Activated B cell treated with CpG ODN at 0.5 μM for 24 hours (primary cell): ENCODE results near the gene PABPN1. TPM values are rescaled to one million over a fixed set of nuclear protein-coding genes. Genes with fewer than 3 reads are reported as not detected.

Source experiments
- ATAC-seq: fragments of 200-7000 bp; cut with Tn5 transposase; one replicate; pipeline ENCODE4 v1.10.0; 2021; ENCODE audit warnings: low read depth, mild to moderate bottlenecking, moderate library complexity
- CTCF ChIA-PET: fragments of 350-600 bp; sonication (Branson Sonifier 250); formaldehyde crosslinking; loops from one replicate; lab custom pipeline; 2021; ENCODE audit warnings: antibody characterized with exemption; lab: Charles Lee
- POLR2A ChIA-PET: fragments of 350-600 bp; sonication (Branson Sonifier 250); formaldehyde crosslinking; loops from one replicate; lab custom pipeline; 2021; ENCODE audit warnings: antibody characterized with exemption; lab: Charles Lee
- DNase-seq: peaks from one replicate; pipeline ENCODE4 v3.0.0; 2022
- H3K27ac Mint-ChIP-seq: one replicate; pipeline ENCODE4 v1.8.0; 2020; ENCODE audit warnings: mixed read lengths
- H3K27me3 Mint-ChIP-seq: one replicate; pipeline ENCODE4 v1.8.0; 2021; ENCODE audit warnings: mixed read lengths
- H3K36me3 Mint-ChIP-seq: one replicate; pipeline ENCODE4 v1.8.0; 2021; ENCODE audit warnings: low read depth, mixed read lengths
- H3K4me1 Mint-ChIP-seq: one replicate; pipeline ENCODE4 v1.8.0; 2021; ENCODE audit warnings: mixed read lengths
- H3K4me3 Mint-ChIP-seq: one replicate; pipeline ENCODE4 v1.8.0; 2020; ENCODE audit warnings: mild to moderate bottlenecking, mixed read lengths
- H3K9me3 Mint-ChIP-seq: one replicate; pipeline ENCODE4 v1.8.0; 2020; ENCODE audit warnings: mixed read lengths
- intact Hi-C: fragments of 100-400 bp; cut with micrococcal nuclease; formaldehyde crosslinking; loops from one replicate; pipeline ENCODE4 v1.15.1; 2024
- total RNA-seq: library from RNA; stranded (reverse); gene quantifications from 2 replicates; pipeline ENCODE4 v1.2.3, GENCODE V29; 2022
- TF ChIP-seq, protein P1 (sequence below): fragments of 200-600 bp; IDR thresholded peaks from one replicate; pipeline ENCODE4 v1.8.0; 2022; ENCODE audit warnings: antibody characterized with exemption, mild to moderate bottlenecking

Gene PABPN1
- total RNA-seq, 1 donor from 2014 or later = 264 TPM

DNA sequence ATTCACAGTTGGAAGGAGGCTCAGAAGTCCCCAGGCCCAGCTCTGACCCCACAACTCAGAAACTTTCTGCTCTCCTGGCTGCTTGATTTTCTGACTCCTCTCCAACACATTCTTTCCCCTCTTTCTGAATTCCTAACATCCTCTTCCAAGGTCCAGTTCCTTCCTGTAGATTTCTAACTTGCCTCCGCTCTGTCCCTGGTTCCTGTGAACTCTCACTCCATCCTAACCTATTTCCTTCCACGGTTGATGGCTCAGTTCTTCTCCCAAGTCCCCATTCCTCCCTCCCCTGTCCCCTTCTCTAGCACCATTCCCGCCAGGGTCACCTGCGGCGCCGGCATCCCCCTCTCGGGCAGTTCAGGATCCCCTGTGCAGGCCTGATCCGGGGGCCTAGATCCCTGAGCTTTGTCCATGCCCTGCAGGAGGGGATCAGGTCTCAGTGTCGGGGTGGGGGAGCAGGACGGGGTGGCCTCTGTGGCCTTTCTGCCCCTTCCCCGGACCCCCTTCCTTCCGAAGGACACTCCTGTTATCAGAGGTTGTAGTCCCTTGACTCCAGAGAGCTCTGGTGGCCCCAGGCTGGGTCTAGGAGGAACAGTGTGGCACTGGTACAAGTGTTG is 37.4 kb downstream of the PABPN1 start:
- ChIA-PET CTCF (no interaction called here), POLR2A (no interaction called here)
- no peaks in the 10 kb centered on the region for H3K4me1 Mint-ChIP-seq
- H3K27ac Mint-ChIP-seq = no peak overlapping the region
- H3K36me3 Mint-ChIP-seq = no peaks in the 10 kb centered on the region
- peaks cover 38% of the 10 kb centered on the region for H3K27me3 Mint-ChIP-seq
- ATAC-seq (no peak), DNase-seq (no peak)
- H3K9me3 Mint-ChIP-seq = no peaks in the 10 kb centered on the region
- no peak overlapping the region for H3K4me3 Mint-ChIP-seq
- TF ChIP-seq, protein P1, sequence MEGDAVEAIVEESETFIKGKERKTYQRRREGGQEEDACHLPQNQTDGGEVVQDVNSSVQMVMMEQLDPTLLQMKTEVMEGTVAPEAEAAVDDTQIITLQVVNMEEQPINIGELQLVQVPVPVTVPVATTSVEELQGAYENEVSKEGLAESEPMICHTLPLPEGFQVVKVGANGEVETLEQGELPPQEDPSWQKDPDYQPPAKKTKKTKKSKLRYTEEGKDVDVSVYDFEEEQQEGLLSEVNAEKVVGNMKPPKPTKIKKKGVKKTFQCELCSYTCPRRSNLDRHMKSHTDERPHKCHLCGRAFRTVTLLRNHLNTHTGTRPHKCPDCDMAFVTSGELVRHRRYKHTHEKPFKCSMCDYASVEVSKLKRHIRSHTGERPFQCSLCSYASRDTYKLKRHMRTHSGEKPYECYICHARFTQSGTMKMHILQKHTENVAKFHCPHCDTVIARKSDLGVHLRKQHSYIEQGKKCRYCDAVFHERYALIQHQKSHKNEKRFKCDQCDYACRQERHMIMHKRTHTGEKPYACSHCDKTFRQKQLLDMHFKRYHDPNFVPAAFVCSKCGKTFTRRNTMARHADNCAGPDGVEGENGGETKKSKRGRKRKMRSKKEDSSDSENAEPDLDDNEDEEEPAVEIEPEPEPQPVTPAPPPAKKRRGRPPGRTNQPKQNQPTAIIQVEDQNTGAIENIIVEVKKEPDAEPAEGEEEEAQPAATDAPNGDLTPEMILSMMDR = no peak
- intact Hi-C loops = no loop called here

DNA sequence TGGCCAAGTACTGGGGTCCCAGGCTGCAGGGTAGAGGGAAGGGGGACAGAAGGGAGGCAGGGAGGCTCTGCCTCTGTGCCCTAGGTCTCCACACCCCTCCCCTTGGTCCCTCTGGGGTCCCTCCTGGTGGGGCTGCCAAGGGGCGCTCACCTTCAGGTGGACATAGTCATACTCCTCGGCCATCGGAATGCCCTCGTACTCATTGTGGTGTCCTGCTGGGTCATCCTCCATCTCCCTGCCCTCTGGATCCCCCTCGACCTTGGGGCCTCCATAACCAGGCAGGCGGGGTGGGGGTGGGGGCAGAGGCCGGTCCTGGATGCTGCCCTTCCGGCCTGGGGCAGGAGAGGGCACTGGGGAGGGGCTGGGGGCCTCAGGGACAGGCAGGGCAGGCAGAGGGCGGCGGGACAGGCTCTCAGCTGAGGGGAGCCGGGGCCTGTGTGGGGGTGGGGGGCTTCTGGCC is 37.9 kb downstream of the PABPN1 start:
- no peaks in the 10 kb centered on the region for H3K9me3 Mint-ChIP-seq
- H3K4me1 Mint-ChIP-seq = no peaks in the 10 kb centered on the region
- TF ChIP-seq, protein P1 = no peak
- no peaks in the 10 kb centered on the region for H3K36me3 Mint-ChIP-seq
- intact Hi-C loops = no loop called here
- ChIA-PET CTCF (no interaction called here), POLR2A (no interaction called here)
- H3K27me3 Mint-ChIP-seq = peaks cover 36% of the 10 kb centered on the region
- DNase-seq (no peak), ATAC-seq (no peak)
- H3K27ac Mint-ChIP-seq = no peak overlapping the region
- H3K4me3 Mint-ChIP-seq = no peak overlapping the region

DNA sequence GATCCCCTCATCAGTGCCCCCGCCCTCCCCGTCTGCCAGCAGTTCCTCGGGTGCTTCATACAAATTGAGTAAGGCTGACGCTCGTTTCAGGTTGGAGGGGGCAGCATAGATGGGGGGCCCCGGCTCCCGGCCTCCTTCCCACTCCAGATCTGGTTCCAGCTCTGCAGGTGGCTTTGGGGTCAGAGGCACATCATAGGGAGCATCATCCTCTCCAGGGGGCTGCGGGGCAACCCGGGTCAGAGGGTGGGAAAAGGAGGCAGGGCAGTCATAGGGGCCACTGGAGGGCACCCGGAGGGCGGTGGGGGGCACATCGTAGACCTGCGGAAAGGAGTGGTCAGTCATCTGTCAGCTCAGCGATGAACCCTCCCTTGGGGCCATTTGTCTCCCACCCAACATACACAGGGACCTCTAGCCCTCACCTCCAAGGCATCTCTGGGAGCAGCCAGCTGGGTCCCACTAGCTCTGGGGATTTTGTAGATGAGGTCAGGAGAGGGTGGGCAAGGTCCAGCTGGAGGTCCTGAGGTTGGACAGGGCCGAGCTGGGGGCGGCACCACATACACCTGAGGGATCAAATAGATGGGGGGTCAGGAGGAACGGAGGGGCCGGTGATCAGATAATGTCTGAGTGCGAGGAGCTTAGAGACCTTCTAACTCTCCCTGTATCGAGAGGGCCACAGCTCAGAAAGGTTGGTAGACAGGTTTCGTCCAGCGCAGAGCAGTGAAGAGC is 38.6 kb downstream of the PABPN1 start:
- Mint-ChIP-seq H3K27ac (no peak overlapping the region), H3K4me3 (no peak overlapping the region), H3K36me3 (no peaks in the 10 kb centered on the region), H3K9me3 (no peaks in the 10 kb centered on the region), H3K27me3 (peaks cover 36% of the 10 kb centered on the region), H3K4me1 (no peaks in the 10 kb centered on the region)
- POLR2A ChIA-PET = interaction anchor here (0.6 kb wide), 1 partner anchor 647 kb away, joined by 5 read pairs; no protein-coding TSS in a partner anchor
- no peak for DNase-seq
- no peak for ATAC-seq
- intact Hi-C loops = no loop called here
- CTCF ChIA-PET = no interaction called here
- TF ChIP-seq, protein P1 = no peak

DNA sequence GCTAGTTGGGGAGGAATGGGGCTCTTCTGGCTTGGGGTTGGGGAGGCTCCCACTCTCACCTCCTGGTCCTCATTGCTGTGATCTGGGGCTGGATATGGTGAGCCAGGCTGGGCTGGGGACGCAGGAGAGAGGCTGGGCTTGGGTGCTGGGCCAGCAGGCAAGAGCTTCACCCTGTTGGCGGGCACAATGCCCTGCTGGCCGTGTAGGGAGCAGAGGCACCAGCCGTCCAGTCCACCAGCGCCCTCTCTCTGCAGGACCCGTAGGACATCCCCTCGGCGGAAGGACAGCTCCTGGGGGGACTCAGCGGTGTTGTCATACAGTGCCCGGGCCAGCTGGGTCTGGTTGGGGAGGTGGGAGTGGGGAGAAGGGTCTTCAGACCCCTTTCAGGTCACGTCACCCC is 39.2 kb downstream of the PABPN1 start:
- Mint-ChIP-seq H3K9me3 (no peaks in the 10 kb centered on the region), H3K36me3 (no peaks in the 10 kb centered on the region), H3K27me3 (peaks cover 33% of the 10 kb centered on the region), H3K4me3 (no peak overlapping the region), H3K27ac (no peak overlapping the region), H3K4me1 (no peaks in the 10 kb centered on the region)
- CTCF ChIA-PET = no interaction called here
- ATAC-seq (no peak), DNase-seq (no peak)
- POLR2A ChIA-PET = interaction anchor here (0.5 to 0.6 kb wide), 2 partner anchors 56 to 647 kb away, joined by 4 to 5 read pairs; no protein-coding TSS in a partner anchor
- intact Hi-C loops = no loop called here
- TF ChIP-seq, protein P1 = no peak

DNA sequence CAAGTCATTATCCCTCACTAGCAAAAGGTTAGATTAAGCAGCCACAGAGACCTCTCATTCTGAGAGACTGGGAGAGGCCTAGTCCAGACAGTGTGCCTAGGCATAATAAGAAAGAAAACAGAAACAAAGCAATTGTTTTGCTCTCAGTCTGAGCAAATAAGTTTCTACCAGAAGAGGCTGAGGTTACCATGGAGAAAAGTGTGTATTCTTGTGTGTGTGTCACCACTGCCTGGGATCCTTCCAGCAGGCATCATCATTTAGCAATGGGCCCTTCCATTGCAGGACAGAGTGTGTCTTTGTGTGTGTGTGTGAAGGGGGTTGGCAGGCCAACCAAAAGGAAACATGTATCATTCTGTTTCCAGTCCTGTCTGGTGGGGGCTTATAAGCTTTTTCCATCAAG is 40.1 kb downstream of the PABPN1 start:
- Mint-ChIP-seq H3K36me3 (no peaks in the 10 kb centered on the region), H3K4me1 (no peaks in the 10 kb centered on the region), H3K27me3 (peaks cover 29% of the 10 kb centered on the region), H3K9me3 (no peaks in the 10 kb centered on the region), H3K27ac (no peak overlapping the region), H3K4me3 (no peak overlapping the region)
- intact Hi-C loops = no loop called here
- DNase-seq (no peak), ATAC-seq (no peak)
- CTCF ChIA-PET = no interaction called here
- TF ChIP-seq, protein P1 = no peak
- POLR2A ChIA-PET = no interaction called here
